CD4-positive, alpha-beta T cell treated with Interleukin-15 for 1 hour (primary cell): Measurements from ENCODE around the gene THSD4.
"Not testable (repeated sequence)": the region's sequence is repeated elsewhere in the genome, so short reads cannot be mapped to it uniquely, and the experiment has no call there.

Experiments used
- DNase-seq: peaks from one replicate; pipeline ENCODE4 v3.0.0-alpha.2; 2020

Gene THSD4

GRCh38 chr15:71197620-71198019 is 82.3 kb downstream of the THSD4 start:
- no peak for DNase-seq

GRCh38 chr15:71198846-71199245 is 83.6 kb downstream of the THSD4 start:
- no peak for DNase-seq

- DNase-seq: no peak
Observed at GRCh38 chr15:71199384-71200351, 84.4 kb downstream of the THSD4 start.

GRCh38 chr15:71201477-71201876 is 86.2 kb downstream of the THSD4 start:
- no peak for DNase-seq

- DNase-seq: no peak
Observed at GRCh38 chr15:71202712-71203111, 87.4 kb downstream of the THSD4 start.

- no peak for DNase-seq
Observed at GRCh38 chr15:71203586-71204474, 88.6 kb downstream of the THSD4 start.

- DNase-seq: no peak
Observed at GRCh38 chr15:71207141-71207540, 91.9 kb downstream of the THSD4 start.

GRCh38 chr15:71212146-71212545 is 96.9 kb downstream of the THSD4 start:
- no peak for DNase-seq

- DNase-seq: not testable (repeated sequence)
Observed at GRCh38 chr15:71213943-71214342, 98.7 kb downstream of the THSD4 start.

GRCh38 chr15:71215126-71215894 is 100.0 kb downstream of the THSD4 start:
- no peak for DNase-seq

GRCh38 chr15:71218272-71218805 is 103.1 kb downstream of the THSD4 start:
- no peak for DNase-seq

- no peak for DNase-seq
Observed at GRCh38 chr15:71219101-71219500, 103.8 kb downstream of the THSD4 start.

GRCh38 chr15:71219645-71220044 is 104.4 kb downstream of the THSD4 start:
- no peak for DNase-seq

GRCh38 chr15:71220828-71221227 is 105.6 kb downstream of the THSD4 start:
- DNase-seq: no peak

GRCh38 chr15:71221417-71221816 is 106.1 kb downstream of the THSD4 start:
- DNase-seq: no peak

GRCh38 chr15:71223516-71223915 is 108.2 kb downstream of the THSD4 start:
- DNase-seq: no peak

GRCh38 chr15:71224024-71224423 is 108.8 kb downstream of the THSD4 start:
- no peak for DNase-seq

GRCh38 chr15:71225851-71226250 is 110.6 kb downstream of the THSD4 start:
- no peak for DNase-seq

GRCh38 chr15:71226536-71227455 is 111.5 kb downstream of the THSD4 start:
- no peak for DNase-seq

- no peak for DNase-seq
Observed at GRCh38 chr15:71228403-71228802, 113.1 kb downstream of the THSD4 start.

GRCh38 chr15:71230303-71230702 is 115.0 kb downstream of the THSD4 start:
- DNase-seq: no peak
